HG03064 (cell line): ENCODE measurements around the gene C10orf67.
"Not testable (repeated sequence)": the region's sequence is repeated elsewhere in the genome, so short reads cannot be mapped to it uniquely, and the experiment has no call there.

ENCODE experiments used
- ATAC-seq: cut with Tn5 transposase; IDR thresholded peaks from one replicate; pipeline ENCODE4 v1.9.1; 2021; ENCODE audit warnings: low read depth; ENCODE audit not compliant: unreplicated experiment

Gene C10orf67

GRCh38 chr10:23326544-23327307 lies 17.9 kb downstream of the C10orf67 start:
- ATAC-seq, result no peak

- ATAC-seq, result no peak
Measured at GRCh38 chr10:23325132-23325531, 19.5 kb downstream of the C10orf67 start.

GRCh38 chr10:23324351-23324750 lies 20.2 kb downstream of the C10orf67 start:
- ATAC-seq, result no peak

GRCh38 chr10:23322082-23322481 lies 22.5 kb downstream of the C10orf67 start:
- no peak for ATAC-seq

DNA sequence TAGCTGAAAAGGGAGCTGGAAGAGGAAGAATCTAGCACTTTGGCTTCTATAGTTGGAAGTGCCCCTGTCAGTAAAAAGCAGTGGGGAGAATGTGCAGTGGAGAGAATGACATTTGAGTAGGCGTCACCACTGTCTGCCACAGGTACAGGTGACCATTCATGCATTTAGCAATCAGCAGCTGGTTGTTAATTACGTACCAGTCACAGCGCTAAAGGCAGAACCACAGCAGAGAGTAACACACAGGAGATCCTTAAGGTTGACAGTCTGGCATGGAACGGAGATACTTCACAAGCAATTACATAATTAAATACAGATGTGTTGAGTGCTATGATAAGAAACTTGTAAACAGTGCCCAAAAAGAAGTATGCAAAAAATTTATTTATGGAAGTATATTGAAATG lies 24.8 kb downstream of the C10orf67 start:
- no peak for ATAC-seq

GRCh38 chr10:23318359-23318758 lies 26.2 kb downstream of the C10orf67 start:
- ATAC-seq, result no peak

GRCh38 chr10:23317416-23317815 lies 27.2 kb downstream of the C10orf67 start:
- no peak for ATAC-seq

GRCh38 chr10:23316406-23316805 lies 28.2 kb downstream of the C10orf67 start:
- no peak for ATAC-seq

GRCh38 chr10:23315966-23316365 lies 28.6 kb downstream of the C10orf67 start:
- ATAC-seq, result no peak

- ATAC-seq, result no peak
Measured at GRCh38 chr10:23314835-23315239, 29.8 kb downstream of the C10orf67 start.

DNA sequence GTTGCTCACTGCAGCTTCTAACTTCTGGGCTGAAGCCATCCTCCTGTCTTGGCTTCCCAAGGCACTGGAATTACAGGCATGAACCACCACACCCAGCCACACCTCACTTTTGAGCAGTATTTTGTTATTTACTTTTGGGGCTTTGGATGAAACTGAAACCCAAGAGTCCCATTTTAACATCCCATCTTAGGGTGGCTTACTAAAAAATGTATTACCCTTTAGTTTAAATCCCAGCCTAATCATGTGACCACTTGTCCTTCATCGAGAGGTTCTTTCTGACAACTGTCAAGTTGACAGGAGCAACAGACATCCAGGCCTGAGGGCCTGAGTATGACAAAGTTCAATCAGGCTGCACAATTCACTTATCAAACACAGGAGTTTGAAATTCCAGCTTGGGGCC lies 33.6 kb downstream of the C10orf67 start:
- no peak for ATAC-seq

DNA sequence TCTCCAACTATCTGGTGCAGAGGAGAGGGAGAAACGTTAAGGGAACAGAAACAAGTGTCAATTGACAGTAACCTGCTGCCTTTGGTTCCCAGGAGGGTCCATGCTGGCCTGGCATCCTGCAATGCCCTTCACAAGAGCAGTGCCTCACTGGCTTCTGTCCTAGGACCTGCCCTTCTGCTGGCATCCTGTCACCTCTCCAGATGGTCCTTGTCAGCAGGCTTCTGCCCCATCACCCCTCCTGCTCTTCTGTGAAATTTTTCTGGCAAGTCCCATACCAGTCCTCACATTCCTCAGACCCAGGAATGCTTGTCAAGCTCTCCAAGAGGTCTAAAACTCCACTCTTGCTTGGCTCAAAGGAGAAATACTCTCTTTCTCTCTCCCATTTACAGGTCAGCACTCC lies 34.2 kb downstream of the C10orf67 start:
- ATAC-seq, result no peak

- ATAC-seq, result not testable (repeated sequence)
Measured at GRCh38 chr10:23299961-23300360, 44.6 kb downstream of the C10orf67 start.

GRCh38 chr10:23294638-23295247 lies 49.9 kb downstream of the C10orf67 start:
- no peak for ATAC-seq

GRCh38 chr10:23293973-23294590 lies 50.5 kb downstream of the C10orf67 start:
- no peak for ATAC-seq

DNA sequence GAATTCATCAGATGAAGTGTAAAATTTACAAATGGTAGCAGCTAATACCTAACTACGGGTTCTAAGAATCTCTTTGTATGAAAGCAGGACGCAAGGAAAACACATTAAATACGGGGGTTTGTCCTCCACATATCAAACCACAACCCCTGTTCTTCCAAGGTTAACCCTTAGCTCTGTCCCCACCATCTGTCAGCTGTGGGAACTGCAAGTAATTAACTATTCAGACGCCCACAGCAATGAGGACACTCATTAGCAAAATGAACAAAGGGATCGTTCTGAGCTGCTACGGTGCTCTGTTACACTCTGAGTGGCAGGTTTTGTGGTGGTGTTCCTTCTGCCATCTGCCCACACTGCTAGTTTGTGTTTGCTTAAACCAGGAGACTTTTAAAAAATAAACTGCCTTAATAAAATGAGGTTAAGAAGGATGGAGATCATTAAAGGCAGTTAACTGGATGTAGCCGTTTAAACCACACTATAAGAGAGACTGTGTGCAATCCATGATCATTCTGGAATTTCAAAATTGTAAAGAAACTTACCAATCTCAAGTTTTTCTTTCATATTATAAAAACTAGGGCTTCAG lies 51.4 kb downstream of the C10orf67 start:
- no peak for ATAC-seq

DNA sequence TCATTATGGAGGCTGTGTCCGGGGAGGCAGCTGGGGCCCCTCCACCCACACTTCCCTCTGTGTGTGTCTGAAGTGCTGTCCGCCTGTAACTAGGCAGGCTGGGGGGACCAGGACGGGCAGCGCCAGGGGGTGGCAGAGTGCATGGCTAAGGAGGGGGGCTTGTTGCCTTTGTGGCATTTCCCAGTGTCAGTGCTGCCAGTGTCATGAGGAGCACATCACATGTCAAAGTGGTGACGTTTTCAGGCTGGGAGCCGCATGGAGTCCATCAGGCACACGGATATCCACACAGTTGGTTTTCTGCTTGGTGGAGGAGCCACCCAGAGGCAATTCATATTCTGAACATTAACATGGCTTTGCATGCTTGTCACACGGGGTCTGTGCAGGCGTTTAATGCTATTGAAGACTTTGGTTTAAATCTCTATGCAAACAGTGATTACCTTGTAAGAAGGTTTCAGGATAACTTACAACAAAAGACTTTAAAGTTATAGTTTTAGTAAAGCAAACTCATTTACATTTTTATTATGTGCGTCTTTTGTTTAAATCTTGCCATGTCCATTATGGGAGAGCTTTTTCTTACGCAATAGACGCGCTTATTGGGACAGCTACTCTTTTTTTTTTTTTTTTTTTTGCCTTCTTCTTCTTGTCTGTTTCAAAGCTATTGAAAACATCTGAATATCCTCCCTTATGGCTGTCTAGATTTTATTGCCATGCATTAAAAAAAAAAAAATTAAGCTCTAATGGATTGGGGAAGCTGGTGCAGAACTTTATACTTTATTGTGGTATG lies 52.9 kb downstream of the C10orf67 start:
- ATAC-seq, result no peak

DNA sequence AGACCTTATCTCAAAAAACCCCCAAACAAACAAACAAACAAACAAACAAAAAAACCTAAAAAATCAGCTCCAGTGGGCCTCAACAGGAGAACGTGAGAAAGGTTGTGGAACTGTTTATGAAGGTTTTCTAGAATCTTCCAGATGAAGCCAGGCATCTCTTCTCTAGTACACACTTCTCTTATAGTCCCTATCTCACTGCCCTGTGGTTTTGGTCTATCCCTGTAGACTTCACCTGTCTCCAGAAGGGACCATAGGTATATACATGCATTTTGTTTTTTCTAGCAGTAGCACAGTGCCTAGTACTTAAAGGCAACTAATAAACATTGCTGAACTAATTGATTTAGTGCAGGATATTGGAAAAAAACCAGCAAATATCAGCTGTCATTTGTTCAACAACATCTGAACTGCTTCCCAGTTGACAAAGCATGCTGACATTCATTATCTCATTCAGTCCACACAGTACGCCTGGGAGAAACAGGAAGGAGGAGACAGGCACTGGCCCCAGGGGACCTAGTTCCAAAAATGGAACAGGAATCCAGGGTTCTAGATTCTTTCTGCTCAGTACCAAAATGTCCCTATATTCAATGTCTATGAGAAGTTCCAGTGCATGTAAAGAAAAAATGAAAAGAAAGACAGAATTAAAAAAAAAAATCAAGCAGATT lies 59.8 kb downstream of the C10orf67 start:
- ATAC-seq, result no peak

DNA sequence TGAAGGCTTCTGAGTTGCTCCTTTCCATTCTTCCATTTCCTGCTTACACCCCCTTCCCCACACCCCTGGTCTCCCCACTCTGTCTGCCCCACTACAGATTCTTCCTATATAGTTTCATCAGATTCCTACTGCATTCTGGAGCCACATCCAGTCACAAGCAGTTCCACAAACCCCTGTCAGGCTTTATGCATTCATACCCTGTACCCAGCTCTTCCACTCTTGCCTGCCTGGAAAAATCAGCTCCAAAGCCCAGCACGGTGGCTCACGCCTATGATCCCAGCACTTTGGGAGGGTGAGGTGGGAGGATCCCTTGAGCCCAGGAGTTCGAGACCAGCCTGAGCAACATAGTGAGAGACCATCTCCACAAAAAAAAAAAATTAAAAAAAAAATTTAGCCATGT lies 60.4 kb downstream of the C10orf67 start:
- no peak for ATAC-seq

DNA sequence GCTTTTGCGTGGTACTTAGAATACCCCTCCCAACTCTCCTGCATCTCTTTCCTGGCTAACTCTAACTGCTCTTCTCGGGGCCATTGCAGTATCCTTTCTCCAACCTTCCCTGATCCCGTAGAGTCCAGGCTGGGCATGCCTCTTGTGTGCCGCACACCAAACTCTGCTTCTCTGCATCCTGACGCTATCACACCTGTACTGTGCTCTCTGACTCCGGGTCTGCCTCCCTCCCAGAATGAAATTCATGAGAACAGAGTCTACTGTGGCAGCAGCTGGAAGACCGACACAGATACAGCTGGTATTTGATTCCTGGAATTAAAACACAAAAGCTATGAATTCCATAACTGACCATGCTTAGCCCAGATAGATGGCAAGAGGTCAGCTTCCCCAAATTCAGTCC lies 60.9 kb downstream of the C10orf67 start:
- ATAC-seq, result no peak
